GM21576 (cell line): ENCODE measurements around the gene NANP.
A peak's percentile ranks its signal among the peaks of the same experiment; 100 is the strongest.
"Not testable (repeated sequence)": the region's sequence is repeated elsewhere in the genome, so short reads cannot be mapped to it uniquely, and the experiment has no call there.

Experiments used
- ATAC-seq: cut with Tn5 transposase; IDR thresholded peaks from one replicate; pipeline ENCODE4 v1.9.1; 2021; ENCODE audit warnings: mild to moderate bottlenecking, moderate library complexity; ENCODE audit not compliant: unreplicated experiment

The NANP gene

GRCh38 chr20:25608774-25609173, 15.0 kb downstream of the NANP start:
- ATAC-seq = no peak

GRCh38 chr20:25606094-25606695, 17.6 kb downstream of the NANP start:
- ATAC-seq = no peak

DNA sequence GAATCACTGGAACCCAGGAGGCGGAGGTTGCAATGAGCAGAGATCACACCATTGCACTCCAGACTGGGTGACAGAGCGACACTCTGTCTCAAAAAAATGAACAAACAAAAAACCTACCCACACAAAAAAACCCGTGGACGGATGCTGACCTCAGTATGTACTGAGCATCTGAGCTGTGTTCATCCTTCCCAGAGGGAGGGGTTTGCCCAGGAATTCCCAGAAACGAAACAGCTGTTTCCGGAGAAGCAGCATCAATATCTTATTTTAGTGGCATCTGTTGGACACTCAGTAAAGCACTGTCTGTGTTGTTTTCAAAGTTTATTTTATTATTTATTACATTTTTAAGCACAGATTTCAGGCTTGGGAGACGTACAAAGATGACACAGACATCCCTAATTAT, 18.7 kb downstream of the NANP start:
- ATAC-seq = no peak

DNA sequence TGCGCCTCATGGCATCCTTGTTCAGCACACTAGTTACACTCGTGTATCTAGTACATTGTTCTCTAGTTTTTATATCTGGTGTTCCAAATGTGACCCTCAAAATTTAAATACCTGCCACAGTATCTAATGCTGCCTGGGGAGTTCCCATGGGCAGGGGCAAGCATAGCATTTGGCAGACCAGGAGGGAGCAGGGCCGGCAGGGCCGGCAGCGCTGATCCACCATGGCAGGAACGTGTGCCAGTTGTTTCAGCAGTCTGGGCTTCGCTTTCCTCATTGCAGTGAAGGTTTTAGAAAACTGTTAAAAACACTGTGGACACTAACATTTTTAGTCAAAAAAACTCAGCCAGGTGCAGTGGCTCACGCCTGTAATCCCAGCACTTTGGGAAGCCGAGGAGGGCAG, 19.2 kb downstream of the NANP start:
- ATAC-seq = no peak

GRCh38 chr20:25602914-25603309, 20.9 kb downstream of the NANP start:
- ATAC-seq = not testable (repeated sequence)

DNA sequence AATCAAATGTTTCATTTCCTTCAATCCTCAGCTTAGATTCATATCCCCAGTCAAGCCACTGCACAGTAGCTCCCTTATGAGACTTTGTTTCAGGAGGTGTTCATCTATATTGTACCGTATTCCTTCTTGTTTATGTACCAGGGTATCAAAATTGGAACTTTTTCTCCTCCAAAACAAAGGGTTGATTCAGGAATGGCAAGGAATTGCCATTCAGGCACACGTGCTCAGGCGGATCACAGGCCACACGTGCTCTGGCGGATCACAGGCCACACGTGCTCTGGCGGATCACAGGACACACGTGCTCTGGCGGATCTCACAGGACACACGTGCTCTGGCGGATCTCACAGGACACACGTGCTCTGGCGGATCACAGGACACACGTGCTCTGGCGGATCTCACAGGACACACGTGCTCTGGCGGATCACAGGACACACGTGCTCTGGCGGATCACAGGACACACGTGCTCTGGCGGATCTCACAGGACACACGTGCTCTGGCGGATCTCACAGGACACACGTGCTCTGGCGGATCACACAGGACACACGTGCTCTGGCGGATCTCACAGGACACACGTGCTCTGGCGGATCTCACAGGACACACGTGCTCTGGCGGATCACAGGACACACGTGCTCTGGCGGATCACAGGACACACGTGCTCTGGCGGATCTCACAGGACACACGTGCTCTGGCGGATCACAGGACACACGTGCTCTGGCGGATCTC, 21.5 kb downstream of the NANP start:
- not testable (repeated sequence) for ATAC-seq

DNA sequence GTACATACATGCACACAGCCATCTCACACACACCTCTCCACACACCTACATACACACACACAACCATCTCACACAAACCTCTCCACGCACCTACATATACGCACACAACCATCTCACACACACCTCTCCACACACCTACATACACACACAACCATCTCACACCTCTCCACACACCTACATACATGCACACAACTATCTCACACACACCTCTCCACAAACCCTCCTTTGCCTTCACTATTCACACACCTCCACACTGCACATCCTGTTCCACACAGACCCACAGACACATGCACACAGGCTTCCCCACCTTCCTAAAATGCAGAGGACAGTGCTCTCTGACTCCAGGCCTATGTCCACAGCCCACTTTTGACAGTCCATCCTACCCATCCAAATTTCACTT, 22.2 kb downstream of the NANP start:
- no peak for ATAC-seq

DNA sequence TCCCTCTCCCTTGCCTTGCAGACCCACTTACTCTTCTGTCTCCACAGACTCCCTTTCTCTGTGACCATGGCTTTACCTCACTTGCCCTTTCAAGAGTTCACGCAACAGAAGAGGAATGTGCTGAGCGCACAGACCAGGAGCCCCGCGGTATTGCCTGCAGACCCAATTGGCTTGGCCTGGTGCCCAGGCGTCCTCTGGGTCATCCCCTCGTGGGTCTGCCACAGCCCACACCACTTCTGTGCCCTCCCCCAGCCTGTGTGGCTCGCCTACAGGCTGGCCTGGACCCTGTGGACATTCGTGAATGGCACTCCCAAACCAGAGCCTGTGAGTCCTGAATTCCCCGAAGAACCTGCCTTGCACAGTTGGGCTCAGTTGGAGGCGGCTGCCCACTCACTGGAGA, 23.2 kb downstream of the NANP start:
- no peak for ATAC-seq

DNA sequence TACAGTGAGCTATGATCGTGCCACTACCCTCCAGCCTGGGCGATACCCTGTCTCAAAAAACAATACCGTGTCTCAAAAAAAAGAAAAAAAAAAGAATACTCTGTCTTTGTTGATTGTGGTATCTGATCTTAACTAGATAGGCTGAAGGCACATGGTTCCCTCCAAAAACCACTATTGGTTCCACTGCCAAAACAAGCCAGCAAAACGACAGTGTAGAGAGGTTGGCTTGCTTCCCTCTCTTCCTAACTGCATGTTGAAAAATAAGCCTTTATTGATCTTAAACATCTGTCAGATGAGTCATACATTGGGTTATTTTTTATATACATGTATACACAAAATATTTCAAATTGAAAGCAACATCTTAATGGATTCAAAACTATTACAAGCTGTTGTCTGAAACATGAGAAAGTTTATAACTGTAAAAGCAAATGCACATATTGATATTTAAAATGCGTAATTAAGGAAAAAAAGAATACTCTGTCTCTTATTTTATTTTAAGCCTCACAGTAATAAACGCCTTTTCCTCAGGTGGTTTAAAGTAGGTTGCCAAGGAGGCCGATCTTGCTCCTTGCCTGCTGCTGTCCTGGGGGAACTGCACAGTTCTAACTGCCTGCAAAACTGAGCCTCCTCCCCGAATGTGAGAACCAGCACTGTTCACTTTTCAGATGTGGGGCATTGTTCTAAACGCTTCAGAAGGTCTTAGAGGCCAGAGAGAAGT, 31.5 kb downstream of the NANP start:
- ATAC-seq = no peak

GRCh38 chr20:25590778-25591177, 33.0 kb downstream of the NANP start:
- not testable (repeated sequence) for ATAC-seq

DNA sequence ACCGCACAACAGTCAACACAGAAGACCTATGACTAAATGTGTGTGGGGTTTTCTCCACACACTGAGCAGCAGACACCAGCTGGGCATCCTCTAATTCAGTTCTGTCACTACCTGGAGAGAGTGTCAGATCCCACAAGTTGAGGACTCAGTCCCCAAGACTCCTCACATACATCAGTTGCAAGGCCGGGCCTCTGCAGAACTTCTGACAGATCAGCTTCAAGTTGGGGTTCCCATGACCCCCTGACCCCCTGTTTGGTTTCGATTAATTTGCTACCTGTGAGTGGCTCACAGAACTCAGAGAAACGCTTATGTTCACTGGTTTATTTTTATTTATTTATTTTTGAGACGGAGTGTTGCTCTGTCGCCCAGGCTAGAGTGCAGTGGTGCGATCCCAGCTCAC, 35.3 kb downstream of the NANP start:
- ATAC-seq = no peak

DNA sequence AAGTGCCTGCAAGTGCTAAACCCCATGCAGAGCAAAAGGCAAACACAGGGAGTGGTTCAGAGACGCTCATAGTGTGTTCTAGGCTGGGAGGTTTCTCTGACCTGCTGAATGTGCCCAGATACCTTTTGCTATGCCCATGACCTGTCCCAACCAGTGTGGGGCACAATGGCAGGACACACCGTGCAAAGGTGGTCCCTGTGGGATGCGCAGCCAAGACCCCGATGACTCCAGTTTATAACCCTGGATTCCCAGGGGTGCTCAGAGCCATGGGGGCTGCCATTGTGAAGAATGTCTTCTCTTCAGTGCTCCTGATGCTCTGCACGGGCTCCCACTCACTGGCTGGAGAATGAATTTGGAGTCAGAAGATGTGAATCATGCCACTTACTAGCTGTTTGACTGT, 36.3 kb downstream of the NANP start:
- no peak for ATAC-seq

DNA sequence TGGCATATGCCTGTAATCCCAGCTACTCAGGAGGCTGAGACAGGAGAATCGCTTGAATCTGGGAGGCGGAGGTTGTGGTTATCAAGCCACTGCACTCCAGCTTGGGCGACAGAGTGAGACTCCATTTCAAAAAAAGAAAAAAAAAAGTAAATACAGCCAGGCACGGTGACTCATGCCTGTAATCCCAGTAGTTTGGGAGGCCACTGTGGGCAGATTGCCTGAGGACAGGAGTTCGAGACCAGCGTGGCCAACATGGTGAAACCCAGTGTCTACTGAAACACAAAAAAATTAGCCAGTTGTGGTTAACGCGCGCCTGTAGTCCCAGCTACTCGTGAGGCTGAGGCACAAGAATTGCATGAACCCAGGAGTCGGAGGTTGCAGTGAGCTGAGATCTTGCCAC, 36.9 kb downstream of the NANP start:
- ATAC-seq = no peak

- ATAC-seq = peak; percentile 55
Measured at GRCh38 chr20:25584905-25585704, 38.7 kb downstream of the NANP start, which contains the start of gene NINL. NINL (minus strand) TSS chr20:25585531; CDS start chr20:25526587, 58,944 bp downstream.

- not testable (repeated sequence) for ATAC-seq
Measured at GRCh38 chr20:25583607-25584006, 40.2 kb downstream of the NANP start.

GRCh38 chr20:25580711-25581110, 43.1 kb downstream of the NANP start:
- no peak for ATAC-seq

DNA sequence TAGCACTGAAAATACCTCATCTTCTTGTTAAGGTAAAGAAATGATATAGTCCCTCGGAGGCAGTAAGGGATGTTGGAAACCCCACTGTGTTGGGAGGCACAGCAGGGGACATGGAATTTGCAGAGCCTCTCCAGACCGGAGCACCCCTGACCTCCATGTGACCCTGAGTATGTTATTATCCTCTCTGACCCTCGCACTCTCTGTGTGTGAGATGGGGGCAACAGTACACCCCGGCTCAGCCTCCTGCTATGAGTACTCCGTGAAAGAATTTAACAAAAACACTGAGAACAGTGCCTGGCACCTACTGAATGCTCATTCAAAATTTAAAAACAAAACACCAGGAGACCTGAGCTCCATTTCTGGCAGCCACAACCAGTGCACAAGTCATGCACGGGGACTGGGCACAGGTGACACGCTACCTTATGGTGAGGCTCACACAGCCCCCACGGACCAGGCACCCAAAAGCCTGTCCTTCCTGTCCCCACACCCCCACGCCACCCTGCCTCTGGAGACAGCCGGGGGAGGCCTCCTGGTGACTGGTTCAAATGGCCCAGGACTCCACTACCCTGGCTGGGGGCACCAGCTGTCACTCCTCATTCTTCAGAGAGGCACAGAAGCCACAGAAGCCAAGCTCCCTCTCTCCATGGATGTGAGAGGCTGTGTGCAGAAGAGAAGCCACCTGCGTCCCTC, 44.6 kb downstream of the NANP start:
- ATAC-seq = no peak

- no peak for ATAC-seq
Measured at GRCh38 chr20:25576783-25577530, 46.9 kb downstream of the NANP start.

- ATAC-seq = no peak
Measured at GRCh38 chr20:25574411-25574810, 49.4 kb downstream of the NANP start.
